ENCODE results near the gene FAM209A. TPM values are rescaled to one million over a fixed set of nuclear protein-coding genes. Genes with fewer than 3 reads are reported as not detected.

FAM209A gene
- total and polyA plus RNA-seq, 4 donors = 0.49 to 0.95 (median 0.59) TPM; not detected in 1

DNA sequence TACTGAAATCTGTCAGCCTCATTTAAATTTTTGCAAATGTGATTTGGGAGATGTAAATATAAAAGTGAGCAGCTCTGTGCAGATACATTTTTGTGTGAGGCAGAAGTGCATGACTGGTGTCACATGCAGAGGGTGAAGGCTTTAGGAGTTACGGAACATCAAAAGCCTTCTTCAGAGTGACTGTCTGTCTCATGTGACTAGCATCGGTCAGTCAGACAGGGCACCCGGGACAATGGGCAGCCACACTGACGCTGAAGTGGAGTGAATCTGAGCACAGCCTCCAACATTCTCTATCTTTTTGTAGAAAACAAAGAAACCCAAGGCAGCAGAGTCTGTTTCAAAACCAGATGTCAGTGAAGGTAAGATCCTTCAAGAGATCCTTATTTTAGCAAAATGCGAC, 7.9 kb upstream of the FAM209A start:
- no peak overlapping the region for H3K27ac ChIP-seq (ENCODE audit: low read depth in 1 of 2, low read length in 1 of 2)
- H3K27me3 ChIP-seq (ENCODE audit: control insufficient read depth in 3 of 3, insufficient read depth in 3 of 3, low read length in 2 of 3) = no peaks in the 10 kb centered on the region
- peaks cover 0 to 4% (median 0%) of the 10 kb centered on the region in 5 donors for H3K4me1 ChIP-seq (ENCODE audit: control insufficient read depth in 5 of 5, insufficient read depth in 5 of 5, low read length in 5 of 5)
- H3K4me3 ChIP-seq = no peak overlapping the region
- WGBS, 2 donors = 93 to 95% methylated on average over 5 of the region's 5 CpGs
- H3K9me3 ChIP-seq (ENCODE audit: control insufficient read depth in 4 of 4, insufficient read depth in 3 of 4, low read length in 3 of 4) = peaks cover 0 to 22% (median 7%) of the 10 kb centered on the region in 4 donors
- DNase-seq (no peak), ATAC-seq (ENCODE audit: insufficient read depth, low FRiP score) (no peak)
- H3K36me3 ChIP-seq (ENCODE audit: control insufficient read depth in 4 of 4, insufficient read depth in 4 of 4, low read length in 4 of 4) = peaks cover 26 to 49% (median 36%) of the 10 kb centered on the region in 4 donors
- TF ChIP-seq, protein P1, sequence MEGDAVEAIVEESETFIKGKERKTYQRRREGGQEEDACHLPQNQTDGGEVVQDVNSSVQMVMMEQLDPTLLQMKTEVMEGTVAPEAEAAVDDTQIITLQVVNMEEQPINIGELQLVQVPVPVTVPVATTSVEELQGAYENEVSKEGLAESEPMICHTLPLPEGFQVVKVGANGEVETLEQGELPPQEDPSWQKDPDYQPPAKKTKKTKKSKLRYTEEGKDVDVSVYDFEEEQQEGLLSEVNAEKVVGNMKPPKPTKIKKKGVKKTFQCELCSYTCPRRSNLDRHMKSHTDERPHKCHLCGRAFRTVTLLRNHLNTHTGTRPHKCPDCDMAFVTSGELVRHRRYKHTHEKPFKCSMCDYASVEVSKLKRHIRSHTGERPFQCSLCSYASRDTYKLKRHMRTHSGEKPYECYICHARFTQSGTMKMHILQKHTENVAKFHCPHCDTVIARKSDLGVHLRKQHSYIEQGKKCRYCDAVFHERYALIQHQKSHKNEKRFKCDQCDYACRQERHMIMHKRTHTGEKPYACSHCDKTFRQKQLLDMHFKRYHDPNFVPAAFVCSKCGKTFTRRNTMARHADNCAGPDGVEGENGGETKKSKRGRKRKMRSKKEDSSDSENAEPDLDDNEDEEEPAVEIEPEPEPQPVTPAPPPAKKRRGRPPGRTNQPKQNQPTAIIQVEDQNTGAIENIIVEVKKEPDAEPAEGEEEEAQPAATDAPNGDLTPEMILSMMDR (IDR thresholded peaks at IDR 0.05; ENCODE audit: control extremely low read depth, extremely low read depth) = no peak
- no peak overlapping the region for H3K9ac ChIP-seq (ENCODE audit: insufficient read depth in 1 of 2, low read length in 2 of 2)

DNA sequence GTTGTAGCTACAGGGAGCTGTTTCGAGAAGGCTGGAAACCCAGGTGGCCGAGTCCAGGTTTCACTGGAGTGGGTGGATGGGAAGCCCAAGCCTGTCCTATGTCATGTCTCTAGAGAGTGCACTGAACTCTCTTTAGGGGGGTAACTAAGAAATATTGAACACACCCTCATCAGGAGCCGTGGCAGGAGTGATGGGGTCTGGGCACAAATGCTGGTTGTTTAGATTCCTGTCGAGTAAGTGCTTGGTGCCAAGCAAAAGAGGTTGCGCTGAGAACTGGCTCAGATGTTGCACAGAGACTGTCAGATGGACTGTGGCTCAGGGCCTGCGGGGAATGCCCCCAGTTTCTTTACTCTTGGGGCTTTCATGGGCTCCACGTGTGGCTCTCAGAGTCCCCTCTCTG, 7.3 kb upstream of the FAM209A start:
- TF ChIP-seq, protein P1 (IDR thresholded peaks at IDR 0.05; ENCODE audit: control extremely low read depth, extremely low read depth) = no peak
- ATAC-seq (ENCODE audit: insufficient read depth, low FRiP score) = no peak
- no peak for DNase-seq
- Histone ChIP-seq H3K27me3 (ENCODE audit: control insufficient read depth in 3 of 3, insufficient read depth in 3 of 3, low read length in 2 of 3) (no peaks in the 10 kb centered on the region), H3K36me3 (ENCODE audit: control insufficient read depth in 4 of 4, insufficient read depth in 4 of 4, low read length in 4 of 4) (peaks cover 26 to 49% (median 36%) of the 10 kb centered on the region in 4 donors), H3K4me1 (ENCODE audit: control insufficient read depth in 5 of 5, insufficient read depth in 5 of 5, low read length in 5 of 5) (peaks cover 0 to 4% (median 0%) of the 10 kb centered on the region in 5 donors), H3K4me3 (no peak overlapping the region), H3K9me3 (ENCODE audit: control insufficient read depth in 4 of 4, insufficient read depth in 3 of 4, low read length in 3 of 4) (peaks cover 0 to 22% (median 7%) of the 10 kb centered on the region in 4 donors), H3K27ac (ENCODE audit: low read depth in 1 of 2, low read length in 1 of 2) (no peak overlapping the region), H3K9ac (ENCODE audit: insufficient read depth in 1 of 2, low read length in 2 of 2) (no peak overlapping the region)
- 97 to 98% methylated on average over 7 of the region's 7 CpGs for WGBS, 2 donors

DNA sequence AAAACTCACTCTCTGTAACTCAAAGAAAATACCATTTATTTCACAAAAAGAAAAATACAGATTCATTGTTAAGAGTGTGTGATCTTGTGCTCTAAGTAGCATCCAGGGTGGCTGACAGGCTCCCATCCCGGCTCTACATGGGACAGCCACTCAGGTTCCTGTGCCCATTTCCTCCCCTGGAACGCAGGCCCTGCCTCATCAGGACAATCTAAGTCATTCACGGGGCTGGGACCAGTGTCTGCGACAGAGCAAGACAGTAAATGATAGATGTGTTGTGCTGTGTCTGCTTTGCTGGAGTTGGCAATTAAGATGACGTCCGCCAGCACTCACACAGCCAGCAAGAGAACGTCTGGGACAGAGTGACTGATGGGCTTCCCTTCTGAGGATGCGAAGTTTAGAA, 6.9 kb upstream of the FAM209A start:
- no peak for ATAC-seq (ENCODE audit: insufficient read depth, low FRiP score)
- DNase-seq = no peak
- WGBS, 2 donors = 94 to 95% methylated on average over 8 of the region's 8 CpGs
- TF ChIP-seq, protein P1 (IDR thresholded peaks at IDR 0.05; ENCODE audit: control extremely low read depth, extremely low read depth) = no peak
- no peak overlapping the region for H3K4me3 ChIP-seq
- H3K36me3 ChIP-seq (ENCODE audit: control insufficient read depth in 4 of 4, insufficient read depth in 4 of 4, low read length in 4 of 4) = peaks cover 26 to 45% (median 36%) of the 10 kb centered on the region in 4 donors
- H3K27me3 ChIP-seq (ENCODE audit: control insufficient read depth in 3 of 3, insufficient read depth in 3 of 3, low read length in 2 of 3) = no peaks in the 10 kb centered on the region
- H3K9ac ChIP-seq (ENCODE audit: insufficient read depth in 1 of 2, low read length in 2 of 2) = no peak overlapping the region
- H3K4me1 ChIP-seq (ENCODE audit: control insufficient read depth in 5 of 5, insufficient read depth in 5 of 5, low read length in 5 of 5) = peaks cover 0 to 4% (median 0%) of the 10 kb centered on the region in 5 donors
- H3K27ac ChIP-seq (ENCODE audit: low read depth in 1 of 2, low read length in 1 of 2) = no peak overlapping the region
- peaks cover 0 to 22% (median 7%) of the 10 kb centered on the region in 4 donors for H3K9me3 ChIP-seq (ENCODE audit: control insufficient read depth in 4 of 4, insufficient read depth in 3 of 4, low read length in 3 of 4)

DNA sequence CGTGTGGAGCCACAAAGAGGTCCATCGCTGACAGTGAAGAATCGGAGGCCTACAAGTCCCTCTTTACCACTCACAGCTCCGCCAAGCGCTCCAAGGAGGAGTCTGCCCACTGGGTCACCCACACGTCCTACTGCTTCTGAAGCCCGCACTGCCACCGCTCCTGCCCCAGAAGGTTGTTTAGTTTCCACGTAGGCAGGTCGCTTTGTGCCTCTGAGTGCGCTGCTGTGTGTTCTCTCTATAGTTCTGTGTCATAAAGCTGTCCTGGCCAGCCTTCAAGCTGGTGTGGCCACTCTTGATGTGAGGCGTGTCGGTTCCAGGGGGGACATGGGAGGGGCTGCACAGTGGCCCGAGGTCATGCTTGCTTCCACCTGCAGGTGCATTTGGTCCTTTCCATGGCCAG, 6.4 kb upstream of the FAM209A start:
- peaks cover 26 to 44% (median 35%) of the 10 kb centered on the region in 4 donors for H3K36me3 ChIP-seq (ENCODE audit: control insufficient read depth in 4 of 4, insufficient read depth in 4 of 4, low read length in 4 of 4)
- H3K9me3 ChIP-seq (ENCODE audit: control insufficient read depth in 4 of 4, insufficient read depth in 3 of 4, low read length in 3 of 4) = peaks cover 0 to 22% (median 7%) of the 10 kb centered on the region in 4 donors
- H3K4me3 ChIP-seq = no peak overlapping the region
- ATAC-seq (ENCODE audit: insufficient read depth, low FRiP score) = no peak
- TF ChIP-seq, protein P1 (IDR thresholded peaks at IDR 0.05; ENCODE audit: control extremely low read depth, extremely low read depth) = no peak
- no peaks in the 10 kb centered on the region for H3K27me3 ChIP-seq (ENCODE audit: control insufficient read depth in 3 of 3, insufficient read depth in 3 of 3, low read length in 2 of 3)
- WGBS, 2 donors = 98 to 100% methylated on average over 14 of the region's 14 CpGs
- no peak overlapping the region for H3K27ac ChIP-seq (ENCODE audit: low read depth in 1 of 2, low read length in 1 of 2)
- H3K9ac ChIP-seq (ENCODE audit: insufficient read depth in 1 of 2, low read length in 2 of 2) = no peak overlapping the region
- H3K4me1 ChIP-seq (ENCODE audit: control insufficient read depth in 5 of 5, insufficient read depth in 5 of 5, low read length in 5 of 5) = peaks cover 0 to 4% (median 0%) of the 10 kb centered on the region in 5 donors
- no peak for DNase-seq

All from lung (tissue), 12 donors.